H1 (cell line): ENCODE results near the gene POLR1G. TPM values are rescaled to one million over a fixed set of nuclear protein-coding genes. Genes with fewer than 3 reads are reported as not detected.

Source experiments
- ATF2 ChIP-seq: IDR thresholded peaks from 2 replicates; pipeline ENCODE4 v1.6.1; 2012; ENCODE audit warnings: low read length, inconsistent platforms
- CHD2 ChIP-seq: IDR thresholded peaks from 2 replicates; pipeline ENCODE4 v1.6.1; 2012; ENCODE audit warnings: low read length, improper control_type of control experiment
- CREB1 ChIP-seq: IDR thresholded peaks from 2 replicates; pipeline ENCODE4 v1.6.1; 2012; ENCODE audit warnings: inconsistent platforms
- GABPA ChIP-seq: IDR thresholded peaks from 2 replicates; pipeline ENCODE4 v1.6.1; 2011; ENCODE audit warnings: mild to moderate bottlenecking, low read length, moderate library complexity, borderline replicate concordance; ENCODE audit not compliant: insufficient read depth
- MAFK ChIP-seq: IDR thresholded peaks from 2 replicates; pipeline ENCODE4 v1.6.1; 2012; ENCODE audit warnings: low read depth, mild to moderate bottlenecking, improper control_type of control experiment, low read length
- MAX ChIP-seq: IDR thresholded peaks from 2 replicates; pipeline ENCODE4 v1.6.1; 2012; ENCODE audit warnings: inconsistent platforms
- PHF8 ChIP-seq: fragments of 200-600 bp; sonication (generic); conservative IDR thresholded peaks from 2 replicates; pipeline ENCODE4 v1.7.1; 2012; ENCODE audit warnings: low read depth, mild to moderate bottlenecking, inconsistent platforms, low read length, moderate library complexity
- POLR2A ChIP-seq, 2 experiments: IDR thresholded peaks; 1 replicate in 1 of 2; 2 replicates in 1 of 2; pipeline ENCODE4 v1.6.1; 2011; ENCODE audit warnings: low read depth in 2 of 2, low read length in 2 of 2, mild to moderate bottlenecking in 2 of 2; ENCODE audit errors: control extremely low read depth in 1 of 2
- RBBP5 ChIP-seq: IDR thresholded peaks from 2 replicates; pipeline ENCODE4 v1.7.1; 2012; ENCODE audit warnings: low read depth, mild to moderate bottlenecking, inconsistent platforms, low read length, moderate library complexity, borderline replicate concordance
- RNF2 ChIP-seq: fragments of 200-900, 300-1000 bp; sonication (generic); IDR thresholded peaks from 2 replicates; pipeline ENCODE4 v1.7.1; 2016; ENCODE audit warnings: borderline replicate concordance, low read depth, mild to moderate bottlenecking, antibody characterized with exemption, low read length; ENCODE audit not compliant: poor library complexity, severe bottlenecking; ENCODE audit errors: missing control alignments
- SIRT6 ChIP-seq: IDR thresholded peaks from one replicate; pipeline ENCODE4 v1.7.1; 2012; ENCODE audit warnings: low read length, inconsistent platforms
- TAF1 ChIP-seq: IDR thresholded peaks from 2 replicates; pipeline ENCODE4 v1.6.1; 2011; ENCODE audit warnings: mild to moderate bottlenecking, low read depth, low read length
- TCF12 ChIP-seq: IDR thresholded peaks from 2 replicates; pipeline ENCODE4 v1.6.1; 2011; ENCODE audit warnings: low read depth, mild to moderate bottlenecking, low read length
- YY1 ChIP-seq: IDR thresholded peaks from 2 replicates; pipeline ENCODE4 v1.6.1; 2011; ENCODE audit warnings: low read depth, mild to moderate bottlenecking, low read length
- ZNF274 ChIP-seq: IDR thresholded peaks from 2 replicates; pipeline ENCODE4 v1.7.0; 2012; ENCODE audit warnings: low read length, borderline replicate concordance; ENCODE audit errors: extremely low read depth
- polyA plus RNA-seq, 7 experiments: library from polyadenylated mRNA; depleted of rRNA in 3 of 7; stranded (reverse) in 5 of 7; unstranded in 2 of 7; fragments of >200 nt in 5 of 7; fragments of 200-250 nt in 2 of 7; gene quantifications; 1 replicate in 5 of 7; 2 replicates in 1 of 7; 4 replicates in 1 of 7; pipeline versions ENCODE4 v1.2.1 to v1.2.3, GENCODE V29; 2011 to 2013; ENCODE audit warnings: missing spikeins in 2 of 7, mixed read lengths in 2 of 7
- total RNA-seq: library from RNA; stranded (reverse); fragmentation: NEBNext Ultra II Directional; extraction: Animal tissue kit (Norgen Biotek cat#: 25700); gene quantifications from 2 replicates; pipeline ENCODE4 v1.2.1, GENCODE V29; 2021

POLR1G gene
- total and polyA plus RNA-seq, 2 of the 8 experiments (the other 6 are each of a cell fraction or from before 2014, with no cell fraction given): 16.8 to 34.8 TPM

GRCh38 chr19:45428384-45429231 is 22.2 kb downstream of the POLR1G start (continued):
- TF ChIP-seq CHD2 (no peak), TCF12 (no peak), RBBP5 (no peak; the same call in 1 of the 2 replicates), YY1 (no peak), RNF2 (no peak), ATF2 (no peak), PHF8 (0 out of 2 replicates have a peak, but pooled peaks have one; percentile 24), SIRT6 (no peak), POLR2A (IDR thresholded peaks at IDR 0.05; ENCODE audit: control extremely low read depth in 1 of 2, low read depth in 2 of 2, low read length in 2 of 2) (no peak), MAFK (no peak), ZNF274 (no peak), TAF1 (0 out of 2 replicates have a peak, but pooled peaks have one; percentile 21), GABPA (no peak), MAX (no peak), CREB1 (peak; percentile 37; the same call in 1 of the 2 replicates)
